Raji (cell line): ENCODE data around the gene GALNT14.

Experiments
- POLR2A ChIP-seq: IDR thresholded peaks from 2 replicates; pipeline ENCODE4 v1.6.1; 2011; ENCODE audit warnings: low read depth, low read length, control low read depth; ENCODE audit not compliant: insufficient read depth

GALNT14 gene

DNA sequence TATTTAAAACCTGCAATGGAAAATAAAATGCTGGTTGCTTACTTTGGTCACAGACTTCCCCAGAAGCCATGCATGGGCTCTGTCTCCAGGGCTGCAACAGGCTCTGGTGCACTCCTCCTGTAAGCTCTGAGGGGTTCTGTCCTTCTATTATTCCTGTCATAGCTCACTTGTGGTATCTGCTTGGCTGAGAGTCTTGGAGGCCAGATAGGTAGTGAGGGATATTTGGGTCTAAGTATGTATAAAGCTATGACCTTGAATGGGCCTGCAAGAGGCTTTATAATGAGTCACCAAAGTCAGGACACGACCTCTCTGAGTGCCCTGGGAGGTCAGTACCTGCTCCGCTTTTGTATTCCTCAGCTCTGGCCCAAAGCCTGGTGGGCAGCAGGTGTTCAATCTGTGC lies 189.4 kb downstream of the GALNT14 start:
- TF ChIP-seq POLR2A, result no peak

DNA sequence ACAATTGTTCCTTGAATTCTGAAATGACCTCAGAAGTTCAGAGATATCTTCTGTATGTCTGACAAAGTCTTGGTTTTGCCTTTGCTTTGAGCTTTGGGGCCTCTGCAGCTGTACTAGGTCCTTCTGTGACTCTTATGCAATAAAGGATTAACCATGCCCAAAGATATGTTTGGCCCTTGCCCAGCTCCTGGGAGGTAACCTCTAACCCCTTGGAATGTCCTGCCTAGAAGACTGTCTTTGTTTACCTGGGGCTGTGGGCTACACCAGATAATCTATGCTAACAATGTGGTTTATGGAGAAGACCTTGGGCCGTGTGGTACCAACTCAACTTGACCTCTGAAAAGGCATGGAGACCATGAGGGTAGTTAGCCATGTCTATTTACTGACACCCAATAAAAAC lies 190.1 kb downstream of the GALNT14 start:
- TF ChIP-seq POLR2A, result no peak

GRCh38 chr2:30947686-30948085 lies 190.6 kb downstream of the GALNT14 start:
- TF ChIP-seq POLR2A, result no peak

DNA sequence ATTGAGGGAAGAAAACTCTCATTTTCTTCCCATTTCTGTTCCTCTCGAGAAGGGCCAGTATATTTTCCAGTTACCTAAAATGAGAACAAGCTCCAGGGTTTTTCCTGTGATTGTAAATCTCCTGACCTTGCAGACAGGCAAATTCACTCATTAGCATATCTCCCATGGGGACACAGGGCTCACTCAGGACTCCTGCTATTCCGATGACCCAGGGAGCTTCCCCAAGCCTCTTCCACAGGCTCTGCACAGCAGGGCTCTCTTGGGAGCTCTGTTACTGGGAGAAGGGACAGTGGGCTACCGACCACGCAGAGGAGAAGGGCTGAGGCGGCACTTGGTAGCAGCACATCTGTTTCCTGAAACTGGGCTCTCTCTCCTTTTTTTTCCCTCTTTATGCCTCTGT lies 195.8 kb downstream of the GALNT14 start:
- no peak for TF ChIP-seq POLR2A

DNA sequence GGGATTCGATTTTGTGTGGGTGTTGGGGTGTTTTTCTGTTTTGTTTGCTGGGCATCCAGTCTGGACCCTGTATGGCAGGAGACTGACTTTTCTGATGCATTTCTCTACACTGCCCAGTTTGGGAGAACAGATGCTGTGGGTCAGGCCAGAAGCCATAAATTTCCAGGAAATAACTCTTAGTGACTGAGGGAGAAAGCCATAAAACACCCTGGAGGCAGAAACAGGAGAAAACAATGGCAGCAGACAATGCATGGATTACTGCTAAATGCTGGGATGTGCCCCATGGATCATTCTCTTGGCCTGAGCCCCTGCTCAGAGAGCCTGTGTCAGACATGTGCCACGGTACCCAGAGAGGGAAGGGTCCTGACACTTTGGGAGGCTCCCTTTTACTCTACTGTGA lies 197.4 kb downstream of the GALNT14 start:
- TF ChIP-seq POLR2A, result no peak

- no peak for TF ChIP-seq POLR2A
Measured at GRCh38 chr2:30939364-30939763, 198.9 kb downstream of the GALNT14 start.

- no peak for TF ChIP-seq POLR2A
Measured at GRCh38 chr2:30938196-30938595, 200.0 kb downstream of the GALNT14 start.

GRCh38 chr2:30936977-30937376 lies 201.3 kb downstream of the GALNT14 start:
- no peak for TF ChIP-seq POLR2A

GRCh38 chr2:30935795-30936194 lies 202.4 kb downstream of the GALNT14 start:
- no peak for TF ChIP-seq POLR2A

- no peak for TF ChIP-seq POLR2A
Measured at GRCh38 chr2:30934066-30934465, 204.2 kb downstream of the GALNT14 start.

DNA sequence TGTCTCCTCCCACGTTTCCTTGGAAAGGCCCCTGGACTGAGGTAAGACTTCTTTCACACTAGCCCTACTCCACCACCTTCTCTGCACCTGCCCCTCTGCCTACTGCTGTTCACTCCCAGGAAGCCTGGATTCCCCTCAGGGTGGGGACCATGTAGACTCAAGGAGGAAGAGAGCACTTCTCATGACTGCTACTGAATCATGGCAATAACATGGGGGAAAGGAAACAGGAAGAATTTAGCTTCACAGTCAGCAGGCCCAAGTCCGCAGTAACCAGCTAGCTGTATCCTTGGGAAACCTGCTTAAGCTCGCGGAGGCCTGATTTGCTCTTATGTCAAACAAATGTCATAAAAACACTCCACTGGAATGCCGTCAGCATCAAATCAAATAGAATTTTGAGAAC lies 204.7 kb downstream of the GALNT14 start:
- no peak for TF ChIP-seq POLR2A

DNA sequence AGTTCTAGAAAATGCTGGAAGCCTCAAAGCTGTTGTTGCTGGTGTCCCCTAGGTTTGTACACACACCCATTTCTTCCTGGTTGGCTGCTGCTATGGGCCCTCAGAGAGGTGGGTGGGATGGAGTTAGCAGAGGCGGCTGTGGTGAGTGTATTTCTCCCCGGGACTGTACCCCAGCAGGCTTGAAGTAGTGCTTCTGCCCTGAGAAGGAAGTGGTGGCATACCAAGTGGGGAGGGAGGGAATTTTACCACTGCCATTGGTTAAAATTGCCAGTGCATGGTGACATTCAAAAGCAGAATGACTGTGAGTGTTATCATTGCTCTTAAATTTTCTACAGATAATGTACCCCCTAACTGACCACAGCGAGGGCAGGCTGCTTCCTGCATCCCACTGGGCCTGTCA lies 205.4 kb downstream of the GALNT14 start:
- no peak for TF ChIP-seq POLR2A

- TF ChIP-seq POLR2A, result no peak
Measured at GRCh38 chr2:30931841-30932407, 206.3 kb downstream of the GALNT14 start.

- TF ChIP-seq POLR2A, result no peak
Measured at GRCh38 chr2:30930716-30931115, 207.5 kb downstream of the GALNT14 start.

GRCh38 chr2:30927465-30928075 lies 210.7 kb downstream of the GALNT14 start:
- TF ChIP-seq POLR2A, result no peak

- TF ChIP-seq POLR2A, result no peak
Measured at GRCh38 chr2:30926606-30927005, 211.6 kb downstream of the GALNT14 start.

GRCh38 chr2:30923623-30924022 lies 214.6 kb downstream of the GALNT14 start:
- TF ChIP-seq POLR2A, result no peak
